HG03520 (cell line): Measurements from ENCODE around the gene BCAP31.
"Not testable (repeated sequence)": the region's sequence is repeated elsewhere in the genome, so short reads cannot be mapped to it uniquely, and the experiment has no call there.

ENCODE experiments used
- ATAC-seq: cut with Tn5 transposase; IDR thresholded peaks from one replicate; pipeline ENCODE4 v1.9.1; 2021; ENCODE audit warnings: mild to moderate bottlenecking, moderate library complexity; ENCODE audit not compliant: unreplicated experiment

Gene BCAP31

GRCh38 chrX:153685156-153685536 lies 39.0 kb downstream of the BCAP31 start:
- no peak for ATAC-seq

GRCh38 chrX:153684467-153685155 lies 39.6 kb downstream of the BCAP31 start:
- no peak for ATAC-seq

GRCh38 chrX:153683486-153683885 lies 40.7 kb downstream of the BCAP31 start:
- not testable (repeated sequence) for ATAC-seq

- ATAC-seq, result no peak
Measured at GRCh38 chrX:153681175-153681574, 43.0 kb downstream of the BCAP31 start.

GRCh38 chrX:153674219-153674851 lies 49.9 kb downstream of the BCAP31 start:
- no peak for ATAC-seq

GRCh38 chrX:153673428-153674218 lies 50.6 kb downstream of the BCAP31 start, which contains the start of gene PNCK:
TSS of gene PNCK (minus strand) at chrX:153673813. CDS start at chrX:153673076, 737 bp downstream.
- ATAC-seq, result no peak

GRCh38 chrX:153672531-153673427 lies 51.4 kb downstream of the BCAP31 start:
- ATAC-seq, result no peak

- no peak for ATAC-seq
Measured at GRCh38 chrX:153671589-153672530, 52.3 kb downstream of the BCAP31 start.

- ATAC-seq, result no peak
Measured at GRCh38 chrX:153670748-153671588, 53.2 kb downstream of the BCAP31 start.

GRCh38 chrX:153669901-153670731 lies 54.1 kb downstream of the BCAP31 start:
- ATAC-seq, result no peak

- no peak for ATAC-seq
Measured at GRCh38 chrX:153669174-153669890, 54.9 kb downstream of the BCAP31 start.

- no peak for ATAC-seq
Measured at GRCh38 chrX:153668423-153669173, 55.6 kb downstream of the BCAP31 start.

GRCh38 chrX:153667956-153668396 lies 56.2 kb downstream of the BCAP31 start:
- ATAC-seq, result peak; percentile 72

- peak; percentile 25 for ATAC-seq
Measured at GRCh38 chrX:153667281-153667955, 56.8 kb downstream of the BCAP31 start.

- no peak for ATAC-seq
Measured at GRCh38 chrX:153665726-153666306, 58.4 kb downstream of the BCAP31 start.
